Right cardiac atrium (tissue), 5 donors: ENCODE measurements around the gene SLC1A2. TPM values are rescaled to one million over a fixed set of nuclear protein-coding genes. Genes with fewer than 3 reads are reported as not detected.
A peak's percentile ranks its signal among the peaks of the same experiment; 100 is the strongest.

Experiments
- ATAC-seq, 2 donors: fragments of 200-7000 bp; cut with Tn5 transposase; one replicate each; pipeline versions ENCODE4 v1.8.0 to v1.9.1; 2020; ENCODE audit warnings: moderate library complexity in 2 of 2, mild to moderate bottlenecking in 1 of 2
- DNase-seq, 3 donors: peaks; one replicate each; pipeline ENCODE4 v3.0.0-alpha.2; 2020
- H3K27ac ChIP-seq: one replicate; pipeline ENCODE4 v1.5.1; 2013; ENCODE audit warnings: mild to moderate bottlenecking, low read length, control low read depth, moderate library complexity
- H3K27me3 ChIP-seq: one replicate; pipeline ENCODE4 v1.6.1; 2013; ENCODE audit not compliant: control insufficient read depth, insufficient read depth
- H3K4me1 ChIP-seq: one replicate; pipeline ENCODE4 v1.6.1; 2013; ENCODE audit warnings: low read length; ENCODE audit not compliant: control insufficient read depth, insufficient read depth
- H3K4me3 ChIP-seq: one replicate; pipeline ENCODE4 v1.5.1; 2013; ENCODE audit warnings: low read length, control low read depth
- H3K9me3 ChIP-seq: one replicate; pipeline ENCODE4 v1.6.1; 2013; ENCODE audit warnings: low read length; ENCODE audit not compliant: control insufficient read depth
- WGBS: extraction: QIAGEN DNeasy Blood & Tissue Kit; methylation state at CpG from one replicate; pipeline ENCODE4 v1.1.7; 2013; 5-methylcytosine and 5-hydroxymethylcytosine counted together
- intact Hi-C, 4 donors: fragments of 100-400 bp; cut with DNase I; formaldehyde crosslinking; loops; one replicate each; pipeline versions ENCODE4 v1.11.0 to v1.14.0; 2022 to 2023
- polyA plus RNA-seq: library from polyadenylated mRNA; stranded (reverse); fragments of 200-250 nt; gene quantifications from one replicate; pipeline ENCODE4 v1.2.3, GENCODE V29; 2013
- total RNA-seq, 4 donors: library from RNA; stranded (reverse); fragmentation: NEBNext Ultra II Directional; extraction: Animal tissue kit (Norgen Biotek cat#: 25700); gene quantifications; one replicate each; pipeline ENCODE4 v1.2.1, GENCODE V29; 2021
- donor health status: healthy with polysubstance abuse.
- donor health status: DM: no; HTN: yes; CAD: no.
- donor health status: DM: no; HTN: no; CAD: no.
- donor health status: DM: no; HTN: yes; CAD: no; lungs with severe emphysema.
- donor health status: DM: yes; HTN: yes; CAD: no.

SLC1A2 gene
- total and polyA plus RNA-seq, 5 donors = 0.54 to 2.3 (median 1.3) TPM

- DNase-seq = no peak
- intact Hi-C loops = loop anchor here in 2 of 4 donors (10.0 kb wide), 1 partner anchor 136 kb away; no protein-coding TSS in a partner anchor
- H3K4me3 ChIP-seq = no peak overlapping the region
- peak in 1 of 2 donors; percentile 46 for ATAC-seq
- no peaks in the 10 kb centered on the region for H3K9me3 ChIP-seq
- 68% methylated on average over 4 of the region's 4 CpGs for WGBS
- H3K27ac ChIP-seq = no peak overlapping the region
- peaks cover 2% of the 10 kb centered on the region for H3K4me1 ChIP-seq
- H3K27me3 ChIP-seq = no peaks in the 10 kb centered on the region
Measured at GRCh38 chr11:35248558-35249323, 170.6 kb downstream of the SLC1A2 start.

GRCh38 chr11:35247863-35248262 is 171.5 kb downstream of the SLC1A2 start:
- DNase-seq (no peak), ATAC-seq (no peak)
- intact Hi-C loops = loop anchor here in 2 of 4 donors (10.0 kb wide), 1 partner anchor 137 kb away; no protein-coding TSS in a partner anchor
- H3K4me3 ChIP-seq = no peak overlapping the region
- no peak overlapping the region for H3K27ac ChIP-seq
- peaks cover 2% of the 10 kb centered on the region for H3K4me1 ChIP-seq
- WGBS = 82% methylated on average over 3 of the region's 3 CpGs
- no peaks in the 10 kb centered on the region for H3K9me3 ChIP-seq
- no peaks in the 10 kb centered on the region for H3K27me3 ChIP-seq

DNA sequence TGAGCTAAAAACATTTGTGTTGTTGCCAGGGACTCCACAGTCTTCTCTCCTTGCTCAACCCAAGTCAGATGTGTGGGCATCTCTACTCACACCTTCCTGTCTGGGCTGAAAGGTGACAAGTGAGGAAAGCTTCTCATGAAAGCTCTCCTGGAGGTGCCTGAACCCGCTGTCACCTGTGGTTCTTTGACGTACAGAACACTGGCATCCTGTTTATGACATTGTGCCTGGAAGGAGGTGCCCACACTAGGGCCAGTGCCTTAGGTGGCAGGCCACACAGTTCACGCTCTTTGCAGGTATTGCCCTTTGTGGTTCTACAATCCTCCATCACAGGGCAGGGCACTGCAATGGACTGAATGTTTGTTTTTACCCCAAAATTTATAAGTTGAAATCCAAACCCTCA is 171.9 kb downstream of the SLC1A2 start:
- Histone ChIP-seq H3K4me1 (peaks cover 2% of the 10 kb centered on the region), H3K9me3 (no peaks in the 10 kb centered on the region), H3K27ac (no peak overlapping the region), H3K27me3 (no peaks in the 10 kb centered on the region), H3K4me3 (no peak overlapping the region)
- intact Hi-C loops = loop anchor here in 2 of 4 donors (10.0 kb wide), 1 partner anchor 137 kb away; no protein-coding TSS in a partner anchor
- peak in 1 of 2 donors; percentile 46 for ATAC-seq
- 83% methylated on average over 3 of the region's 3 CpGs for WGBS
- DNase-seq = no peak

DNA sequence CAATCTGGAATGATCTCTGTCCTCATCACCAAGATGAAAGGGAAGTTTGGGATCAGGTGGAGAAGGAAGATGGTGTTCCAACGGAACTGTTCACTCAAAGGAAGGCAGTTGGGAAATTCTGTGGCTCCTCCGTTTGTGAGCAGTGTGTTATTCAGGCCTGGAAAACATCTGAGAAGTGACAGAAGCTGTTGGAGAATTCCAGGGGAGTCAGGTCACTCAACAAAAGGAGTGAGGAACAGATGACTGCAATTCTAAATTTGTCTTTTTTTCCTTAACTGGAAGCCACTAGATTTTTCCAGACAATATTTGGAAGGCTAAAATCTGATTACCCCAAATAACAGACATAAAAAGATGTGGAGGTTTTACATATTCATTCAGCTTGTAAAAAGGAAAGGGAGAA is 172.6 kb downstream of the SLC1A2 start:
- no peaks in the 10 kb centered on the region for H3K27me3 ChIP-seq
- intact Hi-C loops = loop anchor here in 2 of 4 donors (10.0 kb wide), 1 partner anchor 138 kb away; no protein-coding TSS in a partner anchor
- peaks cover 2% of the 10 kb centered on the region for H3K4me1 ChIP-seq
- no peak overlapping the region for H3K27ac ChIP-seq
- ATAC-seq (peak; percentile 48 to 69), DNase-seq (no peak)
- 23% methylated on average over 2 of the region's 2 CpGs for WGBS
- H3K4me3 ChIP-seq = no peak overlapping the region
- no peaks in the 10 kb centered on the region for H3K9me3 ChIP-seq

- WGBS = 74% methylated on average over 1 of the region's 1 CpG
- peak in 1 of 2 donors; percentile 59 for ATAC-seq
- no peak overlapping the region for H3K27ac ChIP-seq
Measured at GRCh38 chr11:35245786-35246185, 173.6 kb downstream of the SLC1A2 start.

DNA sequence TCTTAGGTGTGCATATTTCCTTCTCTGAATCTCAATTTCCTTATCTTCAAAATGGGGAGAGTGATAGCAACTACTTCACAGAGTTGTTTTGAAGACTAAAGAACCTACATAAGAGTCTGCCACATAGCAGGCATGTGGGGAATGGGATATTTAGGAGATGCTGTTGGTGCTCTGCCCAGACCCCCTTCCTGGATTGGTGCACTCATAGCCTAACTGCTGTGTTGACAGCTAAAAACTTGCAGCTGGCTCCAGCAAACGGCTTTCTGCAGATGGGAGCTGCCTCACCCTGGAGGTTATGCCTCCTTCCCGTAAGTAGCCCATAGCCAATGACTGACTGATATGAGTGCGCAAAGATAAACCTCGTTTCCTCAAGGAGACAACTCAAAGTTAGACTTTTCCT is 174.3 kb downstream of the SLC1A2 start:
- Histone ChIP-seq H3K27me3 (no peaks in the 10 kb centered on the region), H3K27ac (no peak overlapping the region), H3K9me3 (no peaks in the 10 kb centered on the region), H3K4me1 (peaks cover 2% of the 10 kb centered on the region), H3K4me3 (no peak overlapping the region)
- no peak for DNase-seq
- intact Hi-C loops = loop anchor here in 2 of 4 donors (10.0 kb wide), 1 partner anchor 140 kb away; no protein-coding TSS in a partner anchor
- ATAC-seq = peak; percentile 14 to 33
- WGBS = 67% methylated on average over 4 of the region's 4 CpGs

More at GRCh38 chr11:35245786-35246185, 173.6 kb downstream of the SLC1A2 start:
- intact Hi-C loops = loop anchor here in 2 of 4 donors (10.0 kb wide), 1 partner anchor 139 kb away; no protein-coding TSS in a partner anchor
- no peaks in the 10 kb centered on the region for H3K9me3 ChIP-seq
- H3K27me3 ChIP-seq = no peaks in the 10 kb centered on the region
- no peak overlapping the region for H3K4me3 ChIP-seq
- no peak for DNase-seq
- peaks cover 2% of the 10 kb centered on the region for H3K4me1 ChIP-seq

DNA sequence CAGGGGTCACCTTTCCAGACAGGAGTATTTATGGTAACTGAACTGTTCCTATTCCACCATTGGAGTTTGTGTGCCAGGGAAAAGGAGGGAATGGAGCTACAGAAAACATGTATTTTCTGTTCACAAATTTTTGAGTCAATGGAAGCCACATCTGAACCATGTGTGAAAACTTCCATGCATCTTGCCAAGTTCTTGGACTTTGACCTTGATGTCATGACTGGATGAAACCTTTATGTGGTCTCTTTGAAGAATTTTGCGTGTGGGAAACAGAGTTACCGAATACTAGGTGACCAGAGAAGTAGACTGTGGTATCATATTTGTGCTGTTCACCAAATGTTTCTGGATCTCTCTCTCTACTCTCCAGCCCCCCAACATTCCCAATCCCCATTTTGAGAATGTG is 175.6 kb downstream of the SLC1A2 start:
- intact Hi-C loops = loop anchor here in 2 of 4 donors (10.0 kb wide), 1 partner anchor 141 kb away; no protein-coding TSS in a partner anchor
- Histone ChIP-seq H3K27ac (no peak overlapping the region), H3K4me1 (peaks cover 2% of the 10 kb centered on the region), H3K9me3 (no peaks in the 10 kb centered on the region), H3K27me3 (no peaks in the 10 kb centered on the region), H3K4me3 (no peak overlapping the region)
- no peak for ATAC-seq
- WGBS = 92% methylated on average over 2 of the region's 2 CpGs
- DNase-seq = no peak

- Histone ChIP-seq H3K4me3 (no peak overlapping the region), H3K27ac (no peak overlapping the region), H3K4me1 (peaks cover 5% of the 10 kb centered on the region), H3K27me3 (no peaks in the 10 kb centered on the region), H3K9me3 (no peaks in the 10 kb centered on the region)
- intact Hi-C loops = loop anchor here in 2 of 4 donors (10.0 kb wide), 1 partner anchor 142 kb away; no protein-coding TSS in a partner anchor
- DNase-seq (no peak), ATAC-seq (no peak)
- WGBS = 95% methylated on average over 3 of the region's 3 CpGs
Measured at GRCh38 chr11:35242412-35243242, 176.7 kb downstream of the SLC1A2 start.

GRCh38 chr11:35241531-35241930 is 177.8 kb downstream of the SLC1A2 start:
- no peaks in the 10 kb centered on the region for H3K27me3 ChIP-seq
- intact Hi-C loops = loop anchor here in 2 of 4 donors (10.0 kb wide), 1 partner anchor 143 kb away; no protein-coding TSS in a partner anchor
- DNase-seq = no peak
- H3K9me3 ChIP-seq = no peaks in the 10 kb centered on the region
- WGBS = 98% methylated on average over 1 of the region's 1 CpG
- ATAC-seq = no peak
- no peak overlapping the region for H3K4me3 ChIP-seq
- H3K4me1 ChIP-seq = peaks cover 3% of the 10 kb centered on the region
- no peak overlapping the region for H3K27ac ChIP-seq

DNA sequence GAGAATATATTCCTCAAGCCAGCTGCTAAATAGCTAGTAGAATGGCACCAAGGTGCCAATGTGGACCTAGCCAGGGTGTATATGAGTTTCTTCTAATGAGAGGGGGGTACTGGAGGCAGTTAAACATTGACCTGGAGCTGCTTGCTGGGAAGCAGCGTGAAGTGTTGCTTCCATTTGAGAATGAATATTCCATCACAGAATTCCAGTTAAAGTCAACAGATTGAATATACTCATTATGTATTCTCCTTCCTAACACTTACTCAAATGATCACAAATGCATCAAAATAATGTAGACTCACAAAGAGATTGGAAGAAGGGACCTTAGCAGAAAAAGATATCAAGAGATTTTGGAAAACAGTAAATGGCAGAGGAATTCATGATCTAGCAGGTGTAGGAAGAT is 178.3 kb downstream of the SLC1A2 start:
- intact Hi-C loops = loop anchor here in 2 of 4 donors (10.0 kb wide), 1 partner anchor 144 kb away; no protein-coding TSS in a partner anchor
- 94% methylated on average over 1 of the region's 1 CpG for WGBS
- ATAC-seq = no peak
- Histone ChIP-seq H3K27ac (no peak overlapping the region), H3K4me3 (no peak overlapping the region), H3K27me3 (no peaks in the 10 kb centered on the region), H3K4me1 (peaks cover 3% of the 10 kb centered on the region), H3K9me3 (no peaks in the 10 kb centered on the region)
- no peak for DNase-seq
